GM19035 (cell line): Measurements from ENCODE around the gene FRAS1.
"Not testable (repeated sequence)": the region's sequence is repeated elsewhere in the genome, so short reads cannot be mapped to it uniquely, and the experiment has no call there.

Source experiments
- ATAC-seq: cut with Tn5 transposase; IDR thresholded peaks from one replicate; pipeline ENCODE4 v1.9.1; 2021; ENCODE audit not compliant: unreplicated experiment

The FRAS1 gene

DNA sequence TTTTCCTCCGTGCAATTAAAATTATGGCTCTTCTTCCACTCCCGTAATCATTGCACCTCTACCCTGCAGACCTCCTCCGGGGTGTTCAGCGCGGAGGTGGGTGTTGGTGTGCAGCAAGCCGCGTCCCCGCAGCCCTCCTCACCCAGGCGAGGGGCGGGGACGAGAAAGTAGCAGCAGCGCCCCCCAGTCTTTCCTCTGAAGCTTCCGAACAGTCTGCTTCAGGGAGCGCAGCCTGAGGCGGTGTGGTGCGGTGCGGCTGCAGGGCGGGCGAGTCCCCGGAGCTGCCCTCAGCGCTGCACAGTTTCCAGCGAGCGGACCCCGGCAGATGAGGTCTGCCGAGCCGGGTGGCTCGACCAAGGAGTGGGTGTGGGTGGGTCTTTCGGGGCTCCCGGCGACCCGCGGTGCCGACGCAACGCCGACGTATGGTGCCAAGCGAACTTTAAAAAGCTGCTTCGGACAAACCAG is at the start of gene FRAS1:
TSS of gene FRAS1 (plus strand) at position 189 of the 465 bp plus-strand sequence. CDS start 687 bp downstream, outside the sequence.
- ATAC-seq: peak; percentile 28

DNA sequence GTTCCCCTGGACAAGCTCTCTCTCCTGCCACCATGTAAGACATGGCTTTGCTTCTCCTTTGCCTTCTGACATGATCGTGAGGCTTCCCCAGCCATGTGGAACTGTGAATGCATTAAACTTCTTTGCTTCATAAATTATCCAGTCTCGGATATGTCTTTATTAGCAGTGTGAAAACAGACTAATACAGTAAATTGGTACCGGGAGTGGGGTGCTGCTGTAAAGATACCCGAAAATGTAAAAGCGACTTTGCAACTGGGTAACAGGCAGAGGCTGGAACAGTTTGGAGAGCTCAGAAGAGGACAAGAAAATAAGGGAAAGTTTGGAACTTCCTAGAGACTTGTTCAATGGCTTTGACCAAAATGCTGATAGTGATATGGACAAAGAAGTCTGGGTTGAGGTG is 46.1 kb upstream of the FRAS1 start:
- ATAC-seq: not testable (repeated sequence)

- no peak for ATAC-seq
Observed at GRCh38 chr4:78014889-78015886, 41.9 kb upstream of the FRAS1 start.

DNA sequence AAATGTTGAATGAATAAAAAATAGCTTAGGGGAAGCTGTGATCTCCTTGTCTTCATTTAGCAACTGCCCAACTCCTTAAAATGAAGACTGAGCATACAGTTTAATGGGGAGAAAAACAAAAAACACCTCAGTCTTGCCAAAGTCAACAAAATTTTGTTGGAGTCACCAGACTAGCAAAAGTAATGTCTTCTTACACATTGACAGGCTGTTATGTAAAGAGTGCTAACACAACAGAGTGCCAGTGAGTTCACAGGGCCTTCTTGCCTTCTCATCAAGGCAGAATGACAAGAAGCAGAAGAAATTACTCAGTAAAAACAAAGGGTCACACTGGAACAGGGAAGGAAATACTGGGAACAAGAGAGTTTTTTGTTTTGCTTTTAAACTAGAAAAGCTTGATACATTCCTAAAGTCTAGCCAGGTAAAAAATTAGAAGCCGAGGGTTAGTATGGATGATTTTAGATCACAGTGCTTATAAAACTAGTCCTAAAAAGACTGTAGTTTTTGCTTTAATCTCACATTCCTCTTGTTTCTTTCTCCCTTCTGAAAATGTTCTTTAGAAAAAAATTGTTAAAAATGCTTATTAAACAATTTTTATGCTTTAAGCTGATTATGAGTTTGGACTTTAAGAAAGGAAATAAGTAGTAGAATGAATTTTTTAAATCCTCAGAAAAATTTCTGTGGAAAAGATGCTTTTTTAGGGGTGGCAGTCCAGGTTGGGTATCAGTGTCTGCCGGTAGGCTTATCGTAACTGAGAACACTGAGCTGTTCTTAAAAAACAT is 38.7 kb upstream of the FRAS1 start:
- no peak for ATAC-seq

- ATAC-seq: no peak
Observed at GRCh38 chr4:78019414-78019813, 37.7 kb upstream of the FRAS1 start.

- no peak for ATAC-seq
Observed at GRCh38 chr4:78020677-78021076, 36.4 kb upstream of the FRAS1 start.

DNA sequence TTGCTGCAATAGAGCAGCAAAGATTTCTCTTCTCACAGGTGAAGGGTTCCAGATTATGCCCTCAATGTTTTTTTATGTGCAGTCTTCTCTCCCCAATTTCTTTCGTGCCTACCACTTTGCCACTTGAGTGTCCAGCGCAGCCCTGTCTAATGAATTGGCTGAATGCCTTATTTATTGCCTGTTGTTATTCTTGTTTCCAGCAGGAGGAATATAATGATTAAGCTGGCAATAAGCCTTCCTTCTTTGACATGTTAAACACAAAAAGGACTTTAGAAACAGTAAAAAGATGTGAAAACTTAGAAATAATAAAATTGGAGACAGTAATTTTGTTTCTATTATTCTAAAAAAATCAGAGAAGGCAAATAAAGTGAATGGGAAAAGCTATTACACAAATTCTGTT is 34.6 kb upstream of the FRAS1 start:
- ATAC-seq: no peak

DNA sequence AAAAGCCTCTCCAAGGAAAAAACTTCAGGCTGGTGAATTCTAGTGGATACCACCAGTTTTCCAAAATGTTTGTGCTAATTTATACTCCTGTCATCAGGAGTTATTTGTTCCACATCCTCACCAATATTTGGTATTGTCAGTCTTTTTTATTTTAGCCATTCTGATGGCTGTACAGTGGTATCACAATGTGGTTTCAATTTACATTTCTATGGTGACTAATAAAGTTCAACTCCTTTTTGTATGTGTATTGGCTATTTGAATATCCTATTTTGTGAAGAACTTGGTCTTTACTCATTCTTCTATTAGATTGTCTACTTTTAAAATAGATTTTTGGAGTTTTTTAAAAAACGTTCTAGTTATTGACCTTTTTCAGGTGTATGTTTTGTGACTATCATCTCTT is 33.0 kb upstream of the FRAS1 start:
- no peak for ATAC-seq

GRCh38 chr4:78024576-78025091 is 32.5 kb upstream of the FRAS1 start:
- no peak for ATAC-seq

DNA sequence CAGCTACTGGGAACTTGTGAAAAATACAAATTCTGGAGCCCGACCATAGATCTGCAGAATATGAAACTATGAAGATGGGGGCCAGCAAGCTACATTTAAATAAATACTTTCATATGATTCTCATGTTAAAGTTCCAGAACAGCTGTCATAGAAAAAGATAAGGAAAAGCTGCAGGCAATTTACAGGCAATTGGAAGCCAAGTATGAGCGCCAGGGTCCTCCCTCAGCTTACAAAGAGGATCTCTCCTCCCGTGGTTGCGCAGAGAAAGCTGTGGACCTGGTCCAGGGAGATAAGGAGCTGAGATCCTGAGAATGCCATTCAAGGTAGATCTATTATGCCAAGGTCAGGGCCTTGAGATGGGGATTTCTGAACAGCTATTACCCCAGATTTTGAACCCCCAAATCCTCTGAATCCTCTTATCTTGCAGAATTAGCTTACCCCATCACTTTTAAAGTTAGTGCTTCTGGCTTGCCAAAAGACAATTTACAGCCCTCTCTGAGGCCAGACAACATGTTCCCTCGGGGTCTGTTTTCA is 25.6 kb upstream of the FRAS1 start:
- no peak for ATAC-seq

- no peak for ATAC-seq
Observed at GRCh38 chr4:78032446-78032845, 24.7 kb upstream of the FRAS1 start.

DNA sequence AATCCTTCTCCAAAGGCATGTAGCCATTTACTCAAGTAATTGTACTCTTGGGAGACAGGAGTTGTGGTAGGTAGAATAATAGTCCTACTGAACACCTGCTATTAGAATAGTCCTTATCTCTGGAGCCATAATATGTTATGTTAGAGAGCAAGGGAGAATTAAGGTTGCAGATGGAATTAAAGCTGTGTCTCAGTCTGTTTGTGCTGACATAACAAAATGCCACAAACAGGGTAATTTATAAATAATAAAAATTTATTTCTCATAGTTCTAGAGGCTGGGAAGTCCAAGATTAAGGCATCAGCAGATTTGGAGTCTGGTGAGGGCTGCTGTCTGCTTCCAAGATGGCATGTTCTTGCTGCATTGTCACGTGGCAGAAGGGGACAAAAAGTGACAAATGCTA is 24.2 kb upstream of the FRAS1 start:
- no peak for ATAC-seq

GRCh38 chr4:78033861-78034260 is 23.3 kb upstream of the FRAS1 start:
- no peak for ATAC-seq

DNA sequence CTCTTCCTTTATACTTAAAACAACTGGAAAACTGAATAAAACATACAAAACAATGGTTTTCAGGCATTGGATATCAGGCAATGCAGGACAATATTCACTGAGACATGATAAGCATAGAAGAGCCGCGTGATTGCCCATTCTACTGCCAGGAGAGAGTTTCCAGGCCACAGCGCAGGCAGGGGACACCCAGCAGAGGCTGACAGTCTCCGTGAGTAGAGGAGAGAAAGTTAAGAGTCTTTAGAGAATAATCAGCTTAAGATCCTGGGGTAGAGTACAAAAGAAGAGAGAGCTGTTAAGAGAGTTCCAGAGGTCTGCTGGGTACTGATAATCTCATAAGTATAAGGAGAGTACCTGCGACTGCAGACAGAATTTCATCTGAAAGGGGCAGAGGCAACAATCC is 18.4 kb upstream of the FRAS1 start:
- no peak for ATAC-seq

DNA sequence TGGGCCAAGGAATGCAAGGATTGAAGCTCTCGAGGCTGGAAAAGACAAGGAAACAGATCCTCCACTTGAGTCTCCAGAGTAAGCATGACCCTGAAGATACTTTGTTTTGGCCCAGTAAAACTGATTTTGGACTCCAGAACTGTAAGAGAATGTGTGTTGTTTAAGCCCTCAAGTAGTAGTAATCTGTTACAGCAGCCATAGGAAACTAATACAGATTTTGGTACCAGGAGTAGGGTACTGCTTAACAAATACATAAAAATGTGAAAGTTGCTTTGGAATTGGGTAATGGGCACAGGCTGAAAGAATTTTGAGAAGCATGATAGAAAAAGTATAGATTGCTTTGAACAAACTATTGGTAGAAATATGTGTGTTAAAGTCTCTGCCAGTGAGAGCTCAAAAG is 17.4 kb upstream of the FRAS1 start:
- no peak for ATAC-seq

DNA sequence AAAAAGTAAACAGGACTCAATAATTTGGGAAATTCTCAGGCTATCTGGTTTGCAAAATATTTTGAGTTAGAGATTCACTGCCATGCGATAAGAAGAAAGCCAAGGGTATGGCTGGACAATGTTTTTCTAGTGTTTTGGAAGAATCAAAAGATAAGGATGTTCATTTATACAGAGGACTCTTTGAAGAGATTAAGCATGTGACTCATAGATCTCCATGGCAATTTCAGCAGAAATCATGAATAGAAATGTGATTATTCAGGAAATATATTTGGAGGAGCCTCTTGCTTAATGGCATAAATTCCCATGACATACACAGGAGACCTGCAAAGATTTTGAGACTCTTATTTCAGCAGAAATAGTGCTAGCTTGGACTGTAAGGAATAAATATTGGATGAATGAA is 16.7 kb upstream of the FRAS1 start:
- no peak for ATAC-seq

DNA sequence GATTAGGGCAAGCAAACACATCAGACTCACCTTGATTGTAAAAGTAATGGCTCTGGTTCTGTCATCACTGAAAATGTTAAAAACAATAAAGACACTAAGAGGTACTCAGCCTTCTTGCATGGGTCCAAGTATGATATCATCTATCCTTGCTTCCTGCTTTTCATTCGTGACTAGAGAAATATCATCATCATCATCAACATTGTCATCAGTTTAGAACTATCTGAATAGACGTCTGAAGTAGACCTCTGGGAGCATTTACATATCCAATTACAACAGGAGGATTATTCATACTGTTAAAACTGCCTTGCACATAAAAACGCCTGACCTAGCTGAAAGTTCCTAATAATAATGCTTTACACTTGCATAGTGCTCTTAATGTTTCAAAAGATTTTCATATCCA is 9.8 kb upstream of the FRAS1 start:
- ATAC-seq: no peak

DNA sequence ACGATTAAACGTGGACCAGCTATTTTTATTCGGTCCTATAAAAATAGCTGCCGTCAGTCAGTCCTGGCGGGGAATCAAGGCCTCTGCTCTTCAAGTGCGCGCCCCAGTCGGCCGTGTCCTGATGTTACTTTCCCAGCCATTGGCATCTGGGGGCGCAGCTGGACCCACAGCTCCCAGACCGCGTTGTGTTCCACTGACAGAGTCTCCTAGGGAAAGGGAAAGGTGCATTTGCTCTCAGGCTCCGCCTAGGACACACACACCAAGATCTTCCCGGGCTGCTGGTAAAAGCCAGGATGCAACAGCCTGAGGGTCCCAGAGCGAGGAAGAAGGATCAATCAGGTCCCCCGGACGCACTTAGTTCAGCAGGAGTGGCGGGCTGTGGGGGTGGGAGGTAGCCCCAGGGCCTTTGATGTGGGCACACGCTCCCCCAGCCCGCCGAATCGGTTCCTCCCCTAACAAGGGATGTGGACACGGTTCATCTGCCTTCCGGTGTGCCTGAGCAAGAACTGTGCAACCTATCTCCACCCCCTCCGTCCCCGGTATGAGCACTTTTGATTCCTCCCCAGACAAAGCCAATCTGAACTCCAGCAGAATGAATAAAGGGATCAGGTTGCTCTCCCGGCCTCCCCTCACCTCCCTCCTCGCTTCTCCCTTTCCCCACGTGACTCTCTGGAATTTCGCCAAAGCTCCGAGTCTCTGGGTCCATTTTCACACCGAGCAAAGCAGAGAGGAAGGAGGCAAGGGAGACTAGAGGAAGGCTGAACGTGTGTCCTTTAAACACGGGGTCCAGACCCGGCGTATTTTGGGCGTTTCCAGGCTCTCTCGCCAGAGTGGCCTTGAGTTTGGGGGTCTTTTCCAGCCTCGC is 626 bp upstream of the FRAS1 start:
- peak; percentile 55 for ATAC-seq

DNA sequence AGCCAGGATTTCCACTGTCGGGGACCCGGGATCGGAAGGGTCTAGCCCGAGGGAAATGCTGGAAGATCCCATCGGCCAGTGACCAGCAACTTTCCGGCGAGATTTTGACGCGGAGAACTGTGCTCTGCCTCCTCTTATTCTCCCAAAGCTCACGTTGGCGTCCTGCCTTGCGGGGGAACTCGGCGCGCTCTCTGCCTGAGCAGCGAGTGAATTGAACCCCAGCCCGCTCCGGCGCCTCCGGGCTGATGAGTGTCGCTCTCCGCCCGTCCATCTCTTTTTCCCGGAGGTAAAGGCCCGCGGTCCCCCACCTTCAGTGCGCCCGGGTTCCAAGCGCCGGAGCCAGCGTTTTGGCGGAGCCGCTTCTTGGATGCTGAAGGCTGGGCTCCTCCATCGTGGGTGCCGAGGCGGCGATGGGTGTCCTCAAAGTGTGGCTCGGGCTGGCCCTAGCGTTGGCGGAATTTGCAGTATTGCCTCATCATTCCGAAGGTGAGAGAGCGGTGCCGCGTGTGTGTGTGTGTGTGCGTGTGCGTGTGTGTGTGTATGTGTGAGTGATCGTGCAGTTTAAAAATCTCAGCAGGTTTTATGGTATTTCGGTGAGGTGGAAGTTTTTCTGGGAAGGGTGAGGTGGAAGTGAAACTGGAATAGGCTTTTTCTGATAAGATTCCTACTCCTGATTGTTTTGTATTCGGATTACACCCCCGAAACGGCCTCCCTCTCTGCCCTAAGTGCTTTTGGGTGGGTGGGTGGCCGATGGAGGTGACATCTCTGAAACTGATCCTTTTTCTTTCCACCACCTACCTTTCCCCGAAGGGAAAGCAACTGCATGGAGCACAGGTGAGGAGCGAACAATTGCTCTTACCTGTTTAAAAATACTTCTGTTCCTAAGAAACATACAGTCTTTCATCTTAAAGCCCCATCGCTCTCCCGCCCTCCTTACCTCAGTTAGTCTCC is 752 bp downstream of the FRAS1 start:
- peak; percentile 46 for ATAC-seq
